Sigmoid colon (tissue), 4 donors: ENCODE data around the gene TENT5C.

ENCODE experiments used
- CTCF ChIP-seq, 4 experiments: fragments of 450-650 bp in 3 of 4; fragments of 200-600 bp in 1 of 4; IDR thresholded peaks; one replicate each; pipeline ENCODE4 v1.5.1; 2016 to 2019; ENCODE audit warnings: antibody characterized with exemption in 4 of 4, mild to moderate bottlenecking in 3 of 4, moderate library complexity in 2 of 4
- EP300 ChIP-seq, 4 donors: sonication (generic); formaldehyde crosslinking; IDR thresholded peaks; one replicate each; pipeline ENCODE4 v1.6.1; 2017; ENCODE audit warnings: antibody characterized with exemption in 4 of 4
- POLR2A ChIP-seq, 2 donors: fragments of 450-650 bp; IDR thresholded peaks; one replicate each; pipeline ENCODE4 v1.6.1; 2016; ENCODE audit warnings: antibody characterized with exemption in 2 of 2, mild to moderate bottlenecking in 2 of 2, moderate library complexity in 2 of 2
- POLR2AphosphoS5 ChIP-seq, 4 donors: sonication (generic); formaldehyde crosslinking; IDR thresholded peaks; one replicate each; pipeline ENCODE4 v1.6.1; 2017; ENCODE audit warnings: antibody characterized with exemption in 4 of 4

GRCh38 chr1:117600325-117600943 lies 5.4 kb upstream of the TENT5C start:
- no peak for TF ChIP-seq CTCF (IDR thresholded peaks at IDR 0.05)
- TF ChIP-seq POLR2A (IDR thresholded peaks at IDR 0.05) = no peak
- no peak for TF ChIP-seq POLR2AphosphoS5 (IDR thresholded peaks at IDR 0.05)
- no peak for TF ChIP-seq EP300 (IDR thresholded peaks at IDR 0.05)
